DOHH2 (cell line): ENCODE data around the gene TP53I11.

ENCODE experiments used
- H3F3A ChIP-seq: fragments of 200-600 bp; sonication (generic), shearing (Covaris generic); 2 replicates; pipeline ENCODE4 v1.6.0; 2016; ENCODE audit warnings: antibody characterized with exemption, mild to moderate bottlenecking; ENCODE audit not compliant: control insufficient read depth, insufficient read depth
- H3K27ac ChIP-seq: fragments of 200-600 bp; sonication (generic); 2 replicates; pipeline ENCODE4 v1.5.1; 2014; ENCODE audit warnings: low read depth, mild to moderate bottlenecking, low read length, moderate library complexity
- H3K27me3 ChIP-seq: fragments of 200-600 bp; sonication (generic); 2 replicates; pipeline ENCODE4 v1.6.1; 2014; ENCODE audit warnings: mild to moderate bottlenecking, low read length, mixed read lengths; ENCODE audit not compliant: control insufficient read depth
- H3K36me3 ChIP-seq: fragments of 200-600 bp; sonication (generic); 2 replicates; pipeline ENCODE4 v1.6.1; 2014; ENCODE audit warnings: mild to moderate bottlenecking, low read length, moderate library complexity, mixed read lengths; ENCODE audit not compliant: control insufficient read depth
- H3K4me1 ChIP-seq: fragments of 200-600 bp; sonication (generic); 2 replicates; pipeline ENCODE4 v1.6.1; 2014; ENCODE audit warnings: mild to moderate bottlenecking, low read length, mixed read lengths; ENCODE audit not compliant: control insufficient read depth
- H3K4me2 ChIP-seq: fragments of 200-600 bp; sonication (generic); 2 replicates; pipeline ENCODE4 v1.6.0; 2014; ENCODE audit warnings: mild to moderate bottlenecking, low read length, moderate library complexity
- H3K4me3 ChIP-seq: fragments of 200-600 bp; sonication (generic); 2 replicates; pipeline ENCODE4 v1.5.1; 2014; ENCODE audit warnings: mild to moderate bottlenecking, low read length, mixed read lengths
- H3K79me2 ChIP-seq: fragments of 200-600 bp; sonication (generic); 2 replicates; pipeline ENCODE4 v1.6.1; 2014; ENCODE audit warnings: mild to moderate bottlenecking, low read length, mixed read lengths; ENCODE audit not compliant: control insufficient read depth
- H3K9me2 ChIP-seq: fragments of 200-600 bp; sonication (generic); replicated peaks from 2 replicates; pipeline ENCODE4 v1.6.1; 2014; ENCODE audit warnings: mild to moderate bottlenecking, low read length, mixed read lengths; ENCODE audit not compliant: control insufficient read depth
- H3K9me3 ChIP-seq: fragments of 200-600 bp; sonication (generic); 2 replicates; pipeline ENCODE4 v1.6.1; 2014; ENCODE audit warnings: antibody characterized with exemption, low read length, mixed read lengths; ENCODE audit not compliant: control insufficient read depth, insufficient read depth
- H4K20me1 ChIP-seq: fragments of 200-600 bp; sonication (generic); 2 replicates; pipeline ENCODE4 v1.6.0; 2014; ENCODE audit warnings: low read depth, mild to moderate bottlenecking, antibody characterized with exemption, low read length, moderate library complexity; ENCODE audit not compliant: control insufficient read depth, insufficient read depth
- EZH2phosphoT487 ChIP-seq: fragments of 200-600 bp; sonication (generic); IDR thresholded peaks from 2 replicates; pipeline ENCODE4 v1.6.1; 2017; ENCODE audit warnings: borderline replicate concordance, mild to moderate bottlenecking, antibody characterized with exemption, low read length, moderate library complexity, mixed read lengths
- TF ChIP-seq, protein P1 (sequence below): fragments of 200-600 bp; sonication (generic); IDR thresholded peaks from one replicate; pipeline ENCODE4 v1.5.1; 2014; ENCODE audit warnings: antibody characterized with exemption, mild to moderate bottlenecking, low read depth, low read length; ENCODE audit not compliant: poor library complexity, severe bottlenecking

The TP53I11 gene

DNA sequence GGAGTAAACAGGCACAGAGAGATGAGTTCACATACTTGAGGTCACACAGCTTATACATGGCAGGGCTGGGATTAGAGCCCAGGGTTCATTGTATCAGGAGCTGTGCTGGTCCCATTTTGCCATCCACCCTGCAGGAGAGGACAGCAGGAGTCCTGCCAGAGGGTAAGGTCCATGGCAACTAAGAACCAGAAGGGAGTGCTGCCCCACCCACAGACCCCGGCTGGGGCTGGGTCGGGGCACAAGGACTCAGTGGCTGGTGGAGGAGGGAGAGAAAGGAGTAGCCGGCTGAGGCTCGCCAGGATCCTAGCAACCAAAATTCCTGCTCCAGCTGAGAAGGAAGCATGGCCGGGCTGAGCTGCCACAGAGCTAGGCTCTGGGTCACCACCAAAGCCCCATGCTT, 25.9 kb upstream of the TP53I11 start:
- Histone ChIP-seq H3K4me1 (peaks cover 3% of the 10 kb centered on the region; the same call in 1 of the 2 replicates), H3K4me3 (no peak overlapping the region), H3F3A (no peaks in the 10 kb centered on the region), H3K79me2 (no peaks in the 10 kb centered on the region), H3K36me3 (no peaks in the 10 kb centered on the region), H3K9me3 (no peaks in the 10 kb centered on the region), H3K9me2 (no peaks in the 10 kb centered on the region), H3K27ac (no peak overlapping the region), H4K20me1 (no peaks in the 10 kb centered on the region), H3K4me2 (no peak overlapping the region), H3K27me3 (0 out of 2 replicates have a peak, but pooled peaks cover 4% of the 10 kb centered on the region)
- TF ChIP-seq EZH2phosphoT487 = no peak
- TF ChIP-seq, protein P1, sequence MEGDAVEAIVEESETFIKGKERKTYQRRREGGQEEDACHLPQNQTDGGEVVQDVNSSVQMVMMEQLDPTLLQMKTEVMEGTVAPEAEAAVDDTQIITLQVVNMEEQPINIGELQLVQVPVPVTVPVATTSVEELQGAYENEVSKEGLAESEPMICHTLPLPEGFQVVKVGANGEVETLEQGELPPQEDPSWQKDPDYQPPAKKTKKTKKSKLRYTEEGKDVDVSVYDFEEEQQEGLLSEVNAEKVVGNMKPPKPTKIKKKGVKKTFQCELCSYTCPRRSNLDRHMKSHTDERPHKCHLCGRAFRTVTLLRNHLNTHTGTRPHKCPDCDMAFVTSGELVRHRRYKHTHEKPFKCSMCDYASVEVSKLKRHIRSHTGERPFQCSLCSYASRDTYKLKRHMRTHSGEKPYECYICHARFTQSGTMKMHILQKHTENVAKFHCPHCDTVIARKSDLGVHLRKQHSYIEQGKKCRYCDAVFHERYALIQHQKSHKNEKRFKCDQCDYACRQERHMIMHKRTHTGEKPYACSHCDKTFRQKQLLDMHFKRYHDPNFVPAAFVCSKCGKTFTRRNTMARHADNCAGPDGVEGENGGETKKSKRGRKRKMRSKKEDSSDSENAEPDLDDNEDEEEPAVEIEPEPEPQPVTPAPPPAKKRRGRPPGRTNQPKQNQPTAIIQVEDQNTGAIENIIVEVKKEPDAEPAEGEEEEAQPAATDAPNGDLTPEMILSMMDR = no peak

- H3K9me3 ChIP-seq = no peaks in the 10 kb centered on the region
- no peaks in the 10 kb centered on the region for H3K79me2 ChIP-seq
- H3K4me2 ChIP-seq = no peak overlapping the region
- no peak overlapping the region for H3K4me3 ChIP-seq
- 0 out of 2 replicates have a peak, but pooled peaks cover 4% of the 10 kb centered on the region for H3K27me3 ChIP-seq
- H3K36me3 ChIP-seq = no peaks in the 10 kb centered on the region
- no peaks in the 10 kb centered on the region for H3F3A ChIP-seq
- no peaks in the 10 kb centered on the region for H3K9me2 ChIP-seq
- TF ChIP-seq, protein P1 = no peak
- no peak for TF ChIP-seq EZH2phosphoT487
- H4K20me1 ChIP-seq = no peaks in the 10 kb centered on the region
- no peaks in the 10 kb centered on the region for H3K4me1 ChIP-seq
- no peak overlapping the region for H3K27ac ChIP-seq
These were observed 23.8 kb upstream of the TP53I11 start for GRCh38 chr11:44974402-44975000.

DNA sequence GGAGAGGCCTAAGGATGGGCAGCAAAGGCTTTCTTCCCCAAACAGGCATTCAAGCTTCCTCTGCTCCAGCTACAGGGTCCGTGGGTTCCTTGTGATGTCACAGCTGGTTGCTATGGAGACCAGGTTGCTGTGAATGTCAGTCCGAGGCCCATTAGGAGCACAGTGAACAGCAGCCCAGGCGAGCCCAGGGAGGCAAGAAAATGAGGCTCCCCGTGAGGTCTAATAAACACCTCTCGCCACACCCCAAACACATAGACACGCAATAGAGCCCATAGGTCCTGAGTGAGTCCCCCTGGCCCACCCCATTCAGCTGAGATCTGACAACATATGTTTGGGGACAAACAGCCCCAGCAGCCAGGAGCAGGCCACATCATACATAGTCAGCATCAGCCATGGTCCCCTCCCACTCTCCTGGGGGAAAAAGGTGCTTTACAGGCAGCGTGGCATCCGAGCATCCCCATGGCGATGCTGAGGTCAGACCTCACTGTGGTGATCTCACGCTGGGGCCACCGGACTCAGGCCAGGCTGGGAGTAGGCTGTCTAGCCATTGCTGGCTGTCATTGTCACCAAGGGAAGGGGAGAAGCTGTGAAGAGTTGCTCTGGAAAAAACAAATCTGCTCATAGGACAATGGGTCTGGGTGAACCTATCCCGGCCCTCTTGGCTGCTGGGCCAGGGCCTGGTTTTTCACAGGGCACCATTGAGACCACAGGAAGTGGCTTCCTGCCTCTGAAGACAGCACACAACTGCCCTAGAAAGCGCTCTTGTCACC, 23.1 kb upstream of the TP53I11 start:
- Histone ChIP-seq H3F3A (no peaks in the 10 kb centered on the region), H3K27ac (no peak overlapping the region), H3K79me2 (no peaks in the 10 kb centered on the region), H3K9me2 (no peaks in the 10 kb centered on the region), H3K36me3 (no peaks in the 10 kb centered on the region), H3K4me2 (no peak overlapping the region), H3K27me3 (0 out of 2 replicates have a peak, but pooled peaks cover 4% of the 10 kb centered on the region), H4K20me1 (no peaks in the 10 kb centered on the region), H3K4me3 (no peak overlapping the region), H3K9me3 (no peaks in the 10 kb centered on the region), H3K4me1 (no peaks in the 10 kb centered on the region)
- TF ChIP-seq, protein P1 = no peak
- TF ChIP-seq EZH2phosphoT487 = no peak
